WTC11 (cell line): ENCODE data around the gene SNX8.

Experiments used
- AFF4 ChIP-seq: sonication (generic); formaldehyde crosslinking; IDR thresholded peaks from 2 replicates; pipeline ENCODE4 v1.8.1; 2023; ENCODE audit warnings: mild to moderate bottlenecking, missing genetic modification reagents, borderline replicate concordance
- CTCF ChIP-seq: fragments of 200-600 bp; IDR thresholded peaks from 2 replicates; pipeline ENCODE4 v1.8.0; 2022; ENCODE audit warnings: antibody characterized with exemption
- ESRRA ChIP-seq: sonication (generic); formaldehyde crosslinking; IDR thresholded peaks from 2 replicates; pipeline ENCODE4 v1.8.1; 2022; ENCODE audit warnings: mild to moderate bottlenecking, missing genetic modification reagents, borderline replicate concordance
- GABPB1 ChIP-seq: sonication (generic); formaldehyde crosslinking; IDR thresholded peaks from 2 replicates; pipeline ENCODE4 v1.8.1; 2023; ENCODE audit warnings: mild to moderate bottlenecking, missing genetic modification reagents
- IRF1 ChIP-seq: sonication (generic); formaldehyde crosslinking; IDR thresholded peaks from 2 replicates; pipeline ENCODE4 v1.8.0; 2023; ENCODE audit warnings: missing genetic modification reagents
- STAT6 ChIP-seq: sonication (generic); formaldehyde crosslinking; conservative IDR thresholded peaks from 2 replicates; pipeline ENCODE4 v1.8.1; 2023; ENCODE audit warnings: mild to moderate bottlenecking, low read depth, missing genetic modification reagents, moderate library complexity
- TP53 ChIP-seq: sonication (generic); formaldehyde crosslinking; IDR thresholded peaks from 2 replicates; pipeline ENCODE4 v1.8.1; 2023; ENCODE audit warnings: mild to moderate bottlenecking, missing genetic modification reagents
- USF1 ChIP-seq: sonication (generic); formaldehyde crosslinking; IDR thresholded peaks from 2 replicates; pipeline ENCODE4 v1.8.0; 2022; ENCODE audit warnings: mild to moderate bottlenecking, missing genetic modification reagents
- USF2 ChIP-seq: sonication (generic); formaldehyde crosslinking; IDR thresholded peaks from 2 replicates; pipeline ENCODE4 v1.8.1; 2023; ENCODE audit warnings: mild to moderate bottlenecking, missing genetic modification reagents, moderate library complexity
- ZNF121 ChIP-seq: sonication (generic); formaldehyde crosslinking; IDR thresholded peaks from 2 replicates; pipeline ENCODE4 v1.8.0; 2023; ENCODE audit warnings: missing genetic modification reagents
- ZNF263 ChIP-seq: sonication (generic); formaldehyde crosslinking; IDR thresholded peaks from 2 replicates; pipeline ENCODE4 v1.8.1; 2022; ENCODE audit warnings: low read depth, mild to moderate bottlenecking, moderate library complexity, missing genetic modification reagents
- ZNF423 ChIP-seq: fragments of 250-450 bp; sonication (Bioruptor Pico); IDR thresholded peaks from 2 replicates; pipeline ENCODE4 v2.1.2; 2022; ENCODE audit warnings: mild to moderate bottlenecking, moderate library complexity

- no peak for TF ChIP-seq CTCF
- TF ChIP-seq USF1 (CRISPR knock-in tag): no peak
- no peak for TF ChIP-seq AFF4
- TF ChIP-seq ESRRA (CRISPR knock-in tag): no peak
- no peak for TF ChIP-seq GABPB1 (CRISPR knock-in tag)
- no peak for TF ChIP-seq TP53 (CRISPR knock-in tag)
- no peak for TF ChIP-seq ZNF121 (CRISPR knock-in tag)
- TF ChIP-seq ZNF423 (CRISPR knock-in tag): no peak
- no peak for TF ChIP-seq USF2 (CRISPR knock-in tag)
- TF ChIP-seq IRF1 (CRISPR knock-in tag): no peak
- no peak for TF ChIP-seq STAT6
- TF ChIP-seq ZNF263 (CRISPR knock-in tag): no peak
These were observed 93.7 kb downstream of the SNX8 start for GRCh38 chr7:2220506-2220905.
